ENCODE data around the gene TMOD1. TPM values are rescaled to one million over a fixed set of nuclear protein-coding genes. Genes with fewer than 3 reads are reported as not detected.

Gene TMOD1
- total and polyA plus RNA-seq, 9 of the 15 experiments (the other 6 are each of a cell fraction or from before 2014, with no cell fraction given), result 7.1 to 41.2 (median 14.2) TPM

GRCh38 chr9:97633859-97634490 lies 132.5 kb downstream of the TMOD1 start:
- DNase-seq (ENCODE audit: extremely low read depth in 1 of 4, low spot score in 3 of 4), result no peak
- CTCF ChIA-PET (ENCODE audit: low intra/inter-chr PET ratio), result no interaction called here
- TF ChIP-seq KLF13 (tag; IDR thresholded peaks at IDR 0.05; ENCODE audit: borderline replicate concordance, low read depth) (no peak), NCOA6 (IDR thresholded peaks at IDR 0.05) (no peak), KAT2B (IDR thresholded peaks at IDR 0.05; ENCODE audit: low read depth, low read length) (no peak), GTF3C2 (IDR thresholded peaks at IDR 0.05; ENCODE audit: borderline replicate concordance, extremely low read depth, insufficient read length) (no peak), MXD1 (CRISPR knock-in tag; IDR thresholded peaks at IDR 0.05; ENCODE audit: borderline replicate concordance, poor library complexity, severe bottlenecking) (no peak), ZBTB8A (IDR thresholded peaks at IDR 0.05; ENCODE audit: partially characterized antibody) (no peak), XRCC3 (IDR thresholded peaks at IDR 0.05) (no peak), KDM5B (IDR thresholded peaks at IDR 0.05; ENCODE audit: insufficient replicate concordance, low read depth, low read length) (peak; percentile 88), STAG1 (CRISPR knock-in tag; IDR thresholded peaks at IDR 0.05; ENCODE audit: borderline replicate concordance) (0 out of 2 replicates have a peak, but pooled peaks have one; percentile 25), AFF4 (CRISPR knock-in tag; IDR thresholded peaks at IDR 0.05) (no peak)

More at GRCh38 chr9:97633859-97634490, 132.5 kb downstream of the TMOD1 start:
- Histone ChIP-seq H4K20me1 (replicated peaks; ENCODE audit: control insufficient read depth, insufficient read depth, low read length) (peaks cover 8% of the 10 kb centered on the region), H2AFZ (ENCODE audit: low read depth, low read length) (peak overlapping the region; percentile 64; the same call in 1 of the 2 replicates), H3K9me3 (replicated peaks; ENCODE audit: control insufficient read depth, insufficient read depth, low read depth, low read length) (no peaks in the 10 kb centered on the region), H3K9ac (ENCODE audit: insufficient read depth in 1 of 2, low read depth in 2 of 2, low read length in 2 of 2) (peak overlapping the region; percentile 95 to 99), H3K4me1 (replicated peaks in 1 of 2; ENCODE audit: control insufficient read depth in 2 of 2, insufficient read depth in 2 of 2, low read length in 2 of 2) (peaks cover 4 to 24% of the 10 kb centered on the region in 2 experiments; a peak in 3 of 5 replicates), H3K36me3 (ENCODE audit: control insufficient read depth, insufficient read depth, low read length) (peaks cover 29% of the 10 kb centered on the region), H3K9me1 (ENCODE audit: control insufficient read depth, insufficient read depth, low read length) (peaks cover 1% of the 10 kb centered on the region), H3K27ac (ENCODE audit: extremely low read depth, low read depth, low read length) (peak overlapping the region; percentile 98), H3K4me3 (peak overlapping the region; percentile 76), H3K4me2 (ENCODE audit: insufficient read depth, low read length) (peak overlapping the region; percentile 91), H3K79me2 (ENCODE audit: control insufficient read depth, insufficient read depth, low read length) (peaks cover 91% of the 10 kb centered on the region), H3K27me3 (ENCODE audit: control insufficient read depth in 2 of 2, insufficient read depth in 2 of 2, low read length in 2 of 2) (no peaks in the 10 kb centered on the region)
- WGBS (ENCODE audit: insufficient coverage, low coverage, missing lambda C conversion rate), result 0% methylated on average over 22 of the region's 43 CpGs
- intact Hi-C loops (cut with micrococcal nuclease), result no loop called here
- ATAC-seq (peak; percentile 5), FAIRE-seq (no peak)
- no TSS peak for BruUV-seq (replicated peaks)
- in situ Hi-C loops (cut with MboI), result no loop called here
- POLR2A ChIA-PET, result interaction anchor here (0.6 to 2.7 kb wide), 19 partner anchors 9 to 247 kb away, joined by 3 to 18 read pairs (median 5); no protein-coding TSS in a partner anchor

Data from K562 (cell line).